ENCODE data around the gene MUC5AC. TPM values are rescaled to one million over a fixed set of nuclear protein-coding genes. Genes with fewer than 3 reads are reported as not detected.

Gene MUC5AC
- total RNA-seq, 1 donor from 2014 or later: not detected

GRCh38 chr11:1226226-1226985, 68.7 kb downstream of the MUC5AC start:
- no peaks in the 10 kb centered on the region for H3K4me1 ChIP-seq
- H3K27me3 ChIP-seq: no peaks in the 10 kb centered on the region
- H3K36me3 ChIP-seq: no peaks in the 10 kb centered on the region
- DNase-seq (ENCODE audit: extremely low spot score in 2 of 2): no peak
- intact Hi-C loops (cut with DNase I): no loop called here
- no peaks in the 10 kb centered on the region for H3K9me3 ChIP-seq
- no peak overlapping the region for H3K4me3 ChIP-seq
- TF ChIP-seq CTCF (IDR thresholded peaks at IDR 0.05) (no peak), POLR2A (IDR thresholded peaks at IDR 0.05) (no peak), POLR2AphosphoS5 (IDR thresholded peaks at IDR 0.05; ENCODE audit: insufficient read depth in 1 of 2, low read depth in 1 of 2) (no peak)
- H3K27ac ChIP-seq: no peak overlapping the region

- Histone ChIP-seq H3K27me3 (no peaks in the 10 kb centered on the region), H3K4me1 (no peaks in the 10 kb centered on the region), H3K27ac (no peak overlapping the region), H3K9me3 (no peaks in the 10 kb centered on the region), H3K36me3 (no peaks in the 10 kb centered on the region), H3K4me3 (no peak overlapping the region)
- intact Hi-C loops (cut with DNase I): no loop called here
- DNase-seq (ENCODE audit: extremely low spot score in 2 of 2): no peak
- TF ChIP-seq POLR2A (IDR thresholded peaks at IDR 0.05) (no peak), POLR2AphosphoS5 (IDR thresholded peaks at IDR 0.05; ENCODE audit: insufficient read depth in 1 of 2, low read depth in 1 of 2) (no peak), CTCF (IDR thresholded peaks at IDR 0.05) (no peak)
Observed at GRCh38 chr11:1226986-1227550, 69.3 kb downstream of the MUC5AC start.

- no peaks in the 10 kb centered on the region for H3K4me1 ChIP-seq
- no peaks in the 10 kb centered on the region for H3K9me3 ChIP-seq
- DNase-seq (ENCODE audit: extremely low spot score in 2 of 2): no peak
- H3K4me3 ChIP-seq: no peak overlapping the region
- no peaks in the 10 kb centered on the region for H3K36me3 ChIP-seq
- no peak for TF ChIP-seq CTCF (IDR thresholded peaks at IDR 0.05)
- TF ChIP-seq POLR2AphosphoS5 (IDR thresholded peaks at IDR 0.05; ENCODE audit: insufficient read depth in 1 of 2, low read depth in 1 of 2): no peak
- no peak for TF ChIP-seq POLR2A (IDR thresholded peaks at IDR 0.05)
- no peak overlapping the region for H3K27ac ChIP-seq
- no peaks in the 10 kb centered on the region for H3K27me3 ChIP-seq
- intact Hi-C loops (cut with DNase I): no loop called here
Observed at GRCh38 chr11:1227551-1228100, 69.9 kb downstream of the MUC5AC start.

GRCh38 chr11:1228101-1228821, 70.5 kb downstream of the MUC5AC start:
- intact Hi-C loops (cut with DNase I): no loop called here
- no peak overlapping the region for H3K27ac ChIP-seq
- DNase-seq (ENCODE audit: extremely low spot score in 2 of 2): no peak
- no peak overlapping the region for H3K4me3 ChIP-seq
- no peaks in the 10 kb centered on the region for H3K9me3 ChIP-seq
- no peaks in the 10 kb centered on the region for H3K4me1 ChIP-seq
- no peaks in the 10 kb centered on the region for H3K36me3 ChIP-seq
- H3K27me3 ChIP-seq: no peaks in the 10 kb centered on the region
- no peak for TF ChIP-seq CTCF (IDR thresholded peaks at IDR 0.05)
- TF ChIP-seq POLR2A (IDR thresholded peaks at IDR 0.05): no peak
- TF ChIP-seq POLR2AphosphoS5 (IDR thresholded peaks at IDR 0.05; ENCODE audit: insufficient read depth in 1 of 2, low read depth in 1 of 2): no peak
